HG03520 (cell line): ENCODE measurements around the gene PLOD2.

Experiments
- ATAC-seq: cut with Tn5 transposase; IDR thresholded peaks from one replicate; pipeline ENCODE4 v1.9.1; 2021; ENCODE audit warnings: mild to moderate bottlenecking, moderate library complexity; ENCODE audit not compliant: unreplicated experiment

PLOD2 gene

DNA sequence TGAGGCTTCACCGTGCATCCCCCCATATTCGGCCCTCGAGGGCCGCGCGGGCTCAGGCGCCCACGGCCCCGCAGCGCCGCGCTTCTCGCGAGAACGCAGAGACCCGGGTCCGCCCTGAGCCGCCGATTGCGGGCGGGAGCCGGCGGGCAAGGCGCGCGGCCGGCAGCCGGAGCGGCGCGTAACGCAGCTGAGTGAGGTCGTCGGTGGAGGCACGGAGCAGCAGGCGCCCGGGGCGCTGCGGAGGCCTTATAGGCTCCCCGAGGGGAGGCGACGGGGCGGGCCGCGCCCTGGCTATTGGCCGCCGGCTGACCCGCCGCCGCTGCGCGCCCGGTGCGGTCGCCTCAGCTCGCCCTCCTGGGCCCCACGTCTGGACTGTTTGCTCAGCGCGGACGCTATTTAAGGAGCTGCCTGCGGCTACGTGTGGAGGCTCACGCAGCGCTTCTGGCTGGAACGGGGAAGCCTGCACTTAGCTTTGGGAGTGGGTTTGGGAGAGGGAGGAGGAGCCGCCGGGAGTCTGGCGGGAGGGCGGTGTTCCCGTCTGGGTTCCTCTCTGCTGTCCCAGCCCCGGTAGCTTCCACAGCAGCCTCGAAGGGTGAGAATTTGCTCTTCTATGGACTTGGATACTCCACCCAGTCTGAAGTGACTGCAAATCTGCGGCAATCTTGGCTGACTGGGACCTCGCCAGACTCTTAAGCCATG lies at the start of gene PLOD2:
TSS of gene PLOD2 (minus strand) at position 221 of the 699 bp plus-strand sequence. CDS start at position 26, 195 bp downstream.
- ATAC-seq = peak; percentile 41

DNA sequence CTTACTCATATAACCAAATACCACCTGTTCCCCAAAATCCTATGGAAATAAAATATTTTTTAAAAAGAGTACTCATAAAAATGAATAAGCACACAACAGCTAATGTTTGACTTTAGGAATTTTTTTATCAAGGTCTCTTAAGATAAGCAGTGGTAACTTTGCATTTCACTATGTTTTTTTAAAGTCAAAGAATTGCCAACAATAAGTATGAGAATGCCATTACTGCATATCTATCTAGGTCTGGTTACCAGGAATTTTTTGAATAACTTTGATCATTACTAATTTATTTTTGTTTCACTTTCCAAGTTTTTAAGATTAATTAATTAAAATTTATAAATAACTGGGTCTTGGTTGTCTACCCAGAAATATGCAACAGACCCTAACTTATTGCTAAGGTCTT lies 48.4 kb upstream of the PLOD2 start:
- ATAC-seq = no peak

GRCh38 chr3:146203776-146204175 lies 42.8 kb upstream of the PLOD2 start:
- ATAC-seq = no peak

- no peak for ATAC-seq
Observed at GRCh38 chr3:146200461-146201220, 39.7 kb upstream of the PLOD2 start.

- no peak for ATAC-seq
Observed at GRCh38 chr3:146199762-146200161, 38.8 kb upstream of the PLOD2 start.

GRCh38 chr3:146196789-146197188 lies 35.8 kb upstream of the PLOD2 start:
- no peak for ATAC-seq

DNA sequence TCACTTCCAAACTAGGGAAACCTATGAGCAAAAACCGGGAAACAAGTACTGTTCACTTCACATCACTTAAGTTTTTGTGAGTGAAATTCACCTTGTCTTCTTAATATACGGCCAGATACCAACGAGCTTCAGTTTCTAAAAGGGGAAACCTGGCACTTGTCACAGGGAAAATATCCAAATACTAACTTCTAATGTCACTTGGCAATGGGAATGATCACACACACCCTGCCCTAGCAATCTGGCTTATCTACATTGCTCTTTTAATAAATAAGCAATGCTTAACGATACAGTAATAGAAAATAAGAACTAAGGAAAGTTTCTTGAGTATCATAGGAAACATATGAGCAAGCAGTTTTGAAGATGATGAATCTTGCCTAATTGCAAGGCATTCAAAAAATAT lies 34.6 kb upstream of the PLOD2 start:
- no peak for ATAC-seq

GRCh38 chr3:146195030-146195429 lies 34.0 kb upstream of the PLOD2 start:
- no peak for ATAC-seq

- ATAC-seq = no peak
Observed at GRCh38 chr3:146191051-146191450, 30.1 kb upstream of the PLOD2 start.

DNA sequence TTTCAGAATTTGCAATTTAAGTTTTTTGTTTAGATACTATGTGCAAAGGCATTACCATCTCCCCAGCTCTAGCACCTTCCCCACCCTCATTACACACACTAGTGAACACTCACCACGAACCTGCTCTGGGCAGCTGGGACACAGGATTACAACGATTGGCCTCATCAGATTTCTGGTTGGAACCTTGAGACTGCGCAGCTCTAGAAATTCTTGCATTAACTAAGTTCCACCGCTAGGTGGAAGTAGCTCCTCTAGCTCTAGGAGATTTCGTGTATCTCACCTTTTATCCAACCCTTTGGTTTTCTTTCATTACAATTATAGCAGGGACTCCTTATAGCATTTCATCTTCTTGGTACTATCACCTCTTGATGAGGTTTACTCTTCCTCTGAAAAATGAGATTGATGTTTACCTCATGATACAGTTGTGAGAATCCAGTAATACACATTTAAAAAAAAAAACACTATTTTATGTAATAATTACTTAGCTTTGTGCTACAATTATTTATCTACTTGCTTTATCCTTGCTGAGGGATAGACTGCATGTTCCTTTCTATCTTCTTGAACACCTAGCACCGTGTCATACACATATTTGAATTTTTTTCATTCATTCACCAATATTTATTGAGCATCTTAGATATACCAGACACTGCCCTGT lies 28.7 kb upstream of the PLOD2 start:
- peak; percentile 97 for ATAC-seq

GRCh38 chr3:146187334-146187950 lies 26.5 kb upstream of the PLOD2 start:
- ATAC-seq = no peak

DNA sequence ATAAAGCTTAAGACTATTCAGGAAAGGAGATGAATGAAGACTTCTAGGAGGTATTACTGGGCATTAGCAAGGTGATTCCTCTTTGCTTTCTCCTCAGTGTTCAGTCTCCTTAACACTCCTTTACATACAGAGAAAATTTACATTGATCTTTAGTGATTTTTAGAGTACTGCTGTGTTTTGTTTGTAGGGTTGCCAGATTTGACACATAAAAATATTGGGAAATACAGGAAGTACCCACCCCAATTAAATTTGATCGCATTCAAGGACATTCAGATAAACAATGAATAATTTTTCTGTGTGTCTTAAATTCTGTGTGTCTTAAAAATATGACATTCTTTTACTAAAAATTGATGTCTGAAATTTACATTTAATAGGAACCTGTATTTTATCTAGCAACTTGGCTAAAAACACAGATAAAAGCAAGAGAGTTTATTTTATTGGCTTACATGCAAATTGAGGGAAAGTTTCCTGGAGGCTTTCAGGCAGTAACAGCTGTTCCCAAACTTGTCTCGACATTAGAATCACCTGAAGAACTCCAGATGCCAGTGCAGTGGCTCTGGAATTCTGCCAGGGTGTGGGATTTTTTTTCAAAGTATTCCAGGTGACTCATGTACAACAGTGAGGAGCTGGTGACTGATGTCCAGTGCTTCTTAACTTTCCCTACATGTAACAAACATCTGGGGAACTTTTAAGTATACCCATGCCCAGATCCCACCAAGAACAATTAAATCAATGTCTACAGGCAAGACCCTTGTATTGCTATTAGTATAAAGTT lies 23.4 kb upstream of the PLOD2 start:
- ATAC-seq = no peak

- ATAC-seq = no peak
Observed at GRCh38 chr3:146181216-146181615, 20.2 kb upstream of the PLOD2 start.

GRCh38 chr3:146180376-146180775 lies 19.4 kb upstream of the PLOD2 start:
- ATAC-seq = no peak

GRCh38 chr3:146178006-146178689 lies 17.2 kb upstream of the PLOD2 start:
- no peak for ATAC-seq

DNA sequence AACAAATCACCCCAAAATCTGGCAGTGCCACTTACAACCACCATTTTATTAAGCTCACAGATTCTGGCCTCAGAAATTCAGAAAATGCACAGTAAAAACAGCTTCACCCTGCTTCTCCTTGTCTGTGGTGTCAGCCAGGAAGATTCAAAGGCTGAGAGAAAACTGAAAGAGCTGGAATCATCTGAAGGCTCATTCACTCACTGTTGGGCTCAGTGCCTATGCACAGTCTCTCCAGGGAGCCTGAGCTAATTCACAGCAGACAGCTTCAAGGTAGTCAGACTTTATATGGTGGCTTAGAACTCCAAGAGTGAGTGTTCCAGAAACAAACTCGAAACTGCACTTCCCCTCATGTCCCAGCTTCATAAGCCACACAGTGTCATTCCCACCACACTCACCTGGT lies 16.5 kb upstream of the PLOD2 start:
- no peak for ATAC-seq

DNA sequence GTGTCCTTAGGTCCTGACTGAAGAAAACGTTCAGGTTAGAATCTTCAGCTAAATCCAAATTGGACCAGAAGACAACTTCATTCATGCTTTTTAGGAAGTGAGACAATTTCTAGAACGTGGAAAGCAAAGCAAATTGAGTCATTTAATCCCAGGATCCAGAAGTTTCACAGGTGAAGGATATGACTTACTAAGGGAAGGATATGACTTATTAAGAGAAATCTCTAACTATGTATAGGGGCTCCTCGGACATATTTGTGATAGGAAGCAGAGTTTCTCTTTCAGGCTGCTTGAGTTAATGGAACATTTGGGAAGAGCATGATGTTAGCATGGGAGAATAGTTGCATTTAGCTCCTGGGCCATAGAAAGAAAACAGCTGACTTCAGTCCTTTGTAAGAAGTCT lies 16.1 kb upstream of the PLOD2 start:
- ATAC-seq = no peak

DNA sequence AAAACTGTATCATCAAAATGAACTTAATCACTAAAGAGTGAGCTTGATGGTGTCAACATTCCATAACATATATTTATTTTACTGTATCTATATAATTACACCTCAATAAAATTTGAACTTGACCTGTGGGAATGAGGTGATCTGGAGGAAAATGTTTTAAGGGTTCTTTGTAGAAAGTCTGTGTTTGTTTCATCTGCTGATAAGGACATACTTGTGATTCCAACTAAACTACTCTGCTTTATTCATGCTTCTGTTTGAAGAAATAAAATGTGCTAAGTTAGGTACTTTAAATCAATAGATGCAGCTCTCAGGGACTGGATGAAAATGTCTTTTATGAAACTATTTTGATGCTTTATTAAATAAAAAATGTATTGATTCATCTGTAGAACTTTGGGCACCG lies 11.6 kb upstream of the PLOD2 start:
- no peak for ATAC-seq

DNA sequence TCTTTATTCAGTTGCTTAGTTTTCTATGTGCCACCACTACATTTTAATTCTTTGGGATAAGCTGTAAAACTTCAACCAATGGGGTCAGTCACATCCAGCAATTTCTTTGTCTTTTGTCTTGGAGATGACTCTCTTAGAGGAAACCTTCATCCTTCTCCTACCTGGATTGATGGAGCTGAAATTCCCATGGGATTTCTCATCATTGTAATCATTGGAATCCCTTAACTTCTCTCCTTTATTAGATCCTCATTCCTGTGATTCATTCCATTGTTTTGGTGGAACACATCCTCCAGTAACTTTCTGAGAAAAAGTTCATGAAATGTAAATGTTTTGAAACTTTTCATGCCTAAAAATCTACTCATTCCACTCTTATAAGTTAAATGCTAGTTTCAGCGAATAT lies 9.6 kb upstream of the PLOD2 start:
- no peak for ATAC-seq

DNA sequence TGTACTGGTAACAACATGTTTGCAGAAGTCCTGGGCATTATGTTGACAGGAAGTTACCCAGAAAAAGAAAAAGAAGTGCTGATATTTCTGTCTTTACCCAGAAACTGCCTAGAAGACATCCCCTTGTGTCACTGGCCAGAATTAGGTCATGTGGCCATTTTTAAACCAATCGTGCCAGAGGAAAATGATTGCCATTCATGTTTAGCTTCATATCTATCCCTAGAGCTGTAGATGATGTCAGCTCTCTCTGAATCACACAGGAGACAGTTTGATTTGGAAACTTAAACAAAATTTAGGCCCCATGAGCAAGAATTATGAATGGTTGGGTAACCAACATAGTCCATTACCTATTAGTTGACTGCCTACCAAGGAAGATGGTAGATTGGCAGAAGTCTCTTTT lies 8.9 kb upstream of the PLOD2 start:
- ATAC-seq = no peak
